Aorta (tissue), 5 donors: ENCODE data around the gene TMOD4. TPM values are rescaled to one million over a fixed set of nuclear protein-coding genes. Genes with fewer than 3 reads are reported as not detected.
A peak's percentile ranks its signal among the peaks of the same experiment; 100 is the strongest.

Experiments
- ATAC-seq: fragments of 200-7000 bp; cut with Tn5 transposase; one replicate; pipeline ENCODE4 v1.9.1; 2022; ENCODE audit warnings: moderate library complexity; ENCODE audit not compliant: low FRiP score
- DNase-seq, 2 donors: peaks; one replicate each; pipeline ENCODE4 v3.0.0-alpha.2; 2020
- H3K27ac ChIP-seq, 2 donors: one replicate each; pipeline ENCODE4 v1.5.1; 2013; ENCODE audit warnings: low read length in 2 of 2, mild to moderate bottlenecking in 2 of 2, moderate library complexity in 2 of 2, control low read depth in 1 of 2, inconsistent platforms in 1 of 2, low read depth in 1 of 2
- H3K27me3 ChIP-seq, 2 donors: one replicate each; pipeline ENCODE4 v1.6.1; 2013; ENCODE audit warnings: control low read depth in 1 of 2, low read length in 1 of 2, mild to moderate bottlenecking in 1 of 2, moderate library complexity in 1 of 2; ENCODE audit not compliant: insufficient read depth in 2 of 2, control insufficient read depth in 1 of 2
- H3K36me3 ChIP-seq, 2 donors: one replicate each; pipeline ENCODE4 v1.6.1; 2013; ENCODE audit warnings: control low read depth in 1 of 2, low read length in 1 of 2, mild to moderate bottlenecking in 1 of 2; ENCODE audit not compliant: insufficient read depth in 2 of 2, control insufficient read depth in 1 of 2
- H3K4me1 ChIP-seq, 2 donors: one replicate each; pipeline ENCODE4 v1.6.1; 2013; ENCODE audit warnings: low read length in 2 of 2, control low read depth in 1 of 2, mild to moderate bottlenecking in 1 of 2, moderate library complexity in 1 of 2; ENCODE audit not compliant: insufficient read depth in 2 of 2, control insufficient read depth in 1 of 2
- H3K4me3 ChIP-seq, 2 donors: one replicate each; pipeline ENCODE4 v1.5.1; 2013; ENCODE audit warnings: low read length in 2 of 2, control low read depth in 1 of 2, mild to moderate bottlenecking in 1 of 2
- H3K9me3 ChIP-seq: one replicate; pipeline ENCODE4 v1.6.1; 2013; ENCODE audit warnings: mild to moderate bottlenecking, low read length; ENCODE audit not compliant: control insufficient read depth
- WGBS, 2 donors: extraction: QIAGEN DNeasy Blood & Tissue Kit; methylation state at CpG; one replicate each; pipeline ENCODE4 v1.1.7; 2013; 5-methylcytosine and 5-hydroxymethylcytosine counted together
- intact Hi-C, 2 donors: fragments of 100-400 bp; cut with DNase I; formaldehyde crosslinking; loops; one replicate each; pipeline versions ENCODE4 v1.14.2 to v1.15.0; 2022
- polyA plus RNA-seq, 2 donors: library from polyadenylated mRNA; stranded (reverse); fragments of 200-250 nt; gene quantifications; one replicate each; pipeline ENCODE4 v1.2.3, GENCODE V29; 2013
- total RNA-seq, 2 donors: library from RNA; stranded (reverse); fragmentation: NEBNext Ultra II Directional; extraction: Animal tissue kit (Norgen Biotek cat#: 25700); gene quantifications; one replicate each; pipeline ENCODE4 v1.2.1, GENCODE V29; 2021
- donor health status: healthy with polysubstance abuse.
- donor health status: Bipolar disorder and iron deficiency.
- donor health status: DM: no; HTN: no; CAD: no.
- donor health status: DM: no; HTN: no; CAD: no.
- donor health status: DM: yes; HTN: yes; CAD: no.

The TMOD4 gene
- total and polyA plus RNA-seq, 4 donors: 0.69 to 0.78 TPM; not detected in 2

DNA sequence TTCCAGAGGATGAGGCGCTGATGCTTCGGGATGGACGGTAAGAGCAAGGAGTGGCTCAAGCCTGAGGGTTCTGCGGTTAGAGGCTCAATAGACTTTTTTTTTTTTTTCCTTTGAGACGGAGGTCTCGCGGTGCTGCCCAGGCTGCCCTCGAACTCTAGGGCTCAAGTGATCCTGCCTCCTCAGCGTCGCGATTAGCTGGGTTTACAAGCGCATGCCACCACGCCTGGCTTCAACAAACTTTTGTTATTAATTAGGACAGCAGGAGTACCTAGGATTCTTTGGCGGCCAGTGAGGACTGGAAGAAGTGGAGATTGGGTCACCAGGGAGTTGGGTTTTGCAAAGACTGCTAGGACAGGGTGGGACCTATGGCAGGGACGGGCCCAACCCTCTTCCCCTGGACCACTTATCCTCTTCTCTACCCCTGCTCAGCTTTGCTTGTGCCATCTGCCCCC is 9.2 kb downstream of the TMOD4 start:
- DNase-seq (peak in 1 of 2 donors; percentile 64), ATAC-seq (no peak)
- H3K9me3 ChIP-seq: no peaks in the 10 kb centered on the region
- peaks cover 0 to 1% of the 10 kb centered on the region in 2 donors for H3K36me3 ChIP-seq
- H3K27ac ChIP-seq: peak overlapping the region in 1 of 2 donors; percentile 39
- H3K4me3 ChIP-seq: peak overlapping the region; percentile 72 to 90
- 1 to 3% methylated on average over 15 of the region's 15 CpGs for WGBS, 2 donors
- no peaks in the 10 kb centered on the region for H3K27me3 ChIP-seq
- intact Hi-C loops: no loop called here
- H3K4me1 ChIP-seq: no peaks in the 10 kb centered on the region

- intact Hi-C loops: no loop called here
- WGBS, 2 donors: 0% methylated on average over 38 of the region's 38 CpGs
- Histone ChIP-seq H3K27me3 (no peaks in the 10 kb centered on the region), H3K36me3 (peaks cover 0 to 1% of the 10 kb centered on the region in 2 donors), H3K9me3 (no peaks in the 10 kb centered on the region), H3K27ac (peak within 1 kb of the TSS; percentile 45 to 78), H3K4me1 (no peaks in the 10 kb centered on the region), H3K4me3 (peak within 1 kb of the TSS; percentile 72 to 90)
- peak; percentile 96 for ATAC-seq
- DNase-seq: peak; percentile 98
Measured at GRCh38 chr1:151165738-151166504, 9.9 kb downstream of the TMOD4 start, which contains the start of the genes LYSMD1 and SCNM1. Gene LYSMD1, minus strand, starts transcription at chr1:151165902. Its CDS starts 644 bp downstream, at chr1:151165258. Gene SCNM1, plus strand, starts transcription at chr1:151166144. Its CDS starts 9 bp downstream, at chr1:151166153.

DNA sequence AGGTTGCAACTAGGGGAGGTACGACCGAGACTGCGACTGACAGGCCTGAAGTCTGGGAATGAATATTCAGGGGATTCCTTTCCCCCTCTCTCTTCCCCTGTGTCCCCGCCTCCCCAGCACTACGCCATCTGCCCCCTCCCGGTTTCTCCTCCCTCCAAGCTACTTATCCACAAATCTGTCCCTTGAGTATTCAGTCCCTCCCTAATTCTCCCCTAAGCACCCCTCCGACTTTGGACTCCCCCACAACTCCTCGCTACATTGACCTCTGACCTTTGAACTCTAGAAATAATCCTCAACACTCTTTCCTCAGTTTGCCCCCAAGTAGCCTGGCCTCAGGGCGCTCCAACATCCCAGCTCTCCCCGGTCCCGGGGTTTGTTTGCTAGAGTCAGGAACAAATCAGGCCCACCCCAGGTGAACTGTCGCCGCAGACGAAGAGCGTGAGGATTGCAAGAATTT is 10.5 kb downstream of the TMOD4 start:
- Histone ChIP-seq H3K27ac (peak overlapping the region; percentile 45 to 78), H3K4me1 (no peaks in the 10 kb centered on the region), H3K36me3 (peaks cover 0 to 1% of the 10 kb centered on the region in 2 donors), H3K27me3 (no peaks in the 10 kb centered on the region), H3K9me3 (no peaks in the 10 kb centered on the region), H3K4me3 (peak overlapping the region; percentile 49 to 60)
- DNase-seq (peak; percentile 71 to 83), ATAC-seq (peak; percentile 82)
- 1 to 3% methylated on average over 15 of the region's 15 CpGs for WGBS, 2 donors
- intact Hi-C loops: no loop called here

DNA sequence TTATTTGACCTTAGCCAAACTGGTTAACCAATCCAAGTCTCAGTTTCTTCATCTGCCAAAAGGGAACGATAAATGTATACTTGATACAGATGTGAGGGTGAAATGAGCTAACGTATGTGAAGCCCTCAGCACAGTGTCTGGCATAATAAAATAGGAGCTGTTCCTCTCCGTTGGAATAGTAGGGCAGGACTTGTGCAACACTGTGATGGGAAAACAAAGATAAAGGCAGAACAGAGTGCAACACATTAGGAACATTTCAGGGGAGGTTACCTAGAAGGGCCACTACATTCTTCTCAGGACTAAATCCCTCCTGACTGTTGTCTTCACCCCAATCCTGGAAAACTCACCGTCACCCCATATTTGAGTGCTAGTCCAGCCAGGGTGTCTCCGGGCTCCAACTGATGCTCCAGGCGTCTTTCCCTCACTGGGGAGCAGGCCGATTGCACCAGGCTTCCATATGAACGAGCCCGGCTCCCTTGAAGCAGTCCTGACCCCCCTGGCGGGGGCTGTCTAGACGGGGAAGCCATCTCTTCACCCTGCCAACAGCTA is 11.0 kb downstream of the TMOD4 start:
- Histone ChIP-seq H3K4me3 (peak overlapping the region; percentile 49 to 60), H3K9me3 (no peaks in the 10 kb centered on the region)

DNA sequence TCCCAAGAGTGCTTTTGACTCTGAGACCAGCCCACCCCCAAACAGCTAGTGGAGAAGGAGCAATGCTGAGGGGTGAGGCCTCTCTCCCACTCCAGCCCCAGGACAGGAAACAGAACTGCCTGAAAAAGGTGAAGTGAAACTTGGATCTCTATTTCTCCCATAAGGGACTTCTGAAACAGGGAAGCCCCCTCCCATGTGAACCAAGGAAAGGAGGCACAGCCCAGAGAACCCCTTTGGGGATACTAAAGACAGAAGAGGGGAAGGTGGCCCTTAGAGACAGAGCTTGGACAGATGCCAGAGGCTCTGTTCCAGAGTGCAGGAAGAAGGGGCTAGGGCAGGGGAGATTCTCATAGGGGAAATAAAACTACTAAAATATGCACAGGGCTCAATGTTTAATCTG is 16.4 kb downstream of the TMOD4 start:
- ATAC-seq (no peak), DNase-seq (peak in 1 of 2 donors; percentile 11)
- no peak overlapping the region for H3K4me3 ChIP-seq
- H3K36me3 ChIP-seq: peaks cover 0 to 1% of the 10 kb centered on the region in 2 donors
- H3K27me3 ChIP-seq: no peaks in the 10 kb centered on the region
- H3K27ac ChIP-seq: no peak overlapping the region
- no peaks in the 10 kb centered on the region for H3K4me1 ChIP-seq
- intact Hi-C loops: loop anchor here in 1 of 2 donors (5.0 kb wide), 1 partner anchor 62 kb away; no protein-coding TSS in a partner anchor
- H3K9me3 ChIP-seq: no peaks in the 10 kb centered on the region

More for the DNA sequence above, 11.0 kb downstream of the TMOD4 start:
- Histone ChIP-seq H3K4me1 (no peaks in the 10 kb centered on the region), H3K27me3 (no peaks in the 10 kb centered on the region), H3K27ac (peak overlapping the region; percentile 30 to 75), H3K36me3 (peaks cover 0 to 1% of the 10 kb centered on the region in 2 donors)
- peak; percentile 54 for ATAC-seq
- DNase-seq: peak in 1 of 2 donors; percentile 55
- intact Hi-C loops: no loop called here
- whole genome bisulfite sequencing, 2 donors: 5 to 7% methylated on average over 11 of the region's 11 CpGs

GRCh38 chr1:151158751-151159251 is 17.0 kb downstream of the TMOD4 start:
- Histone ChIP-seq H3K27me3 (no peaks in the 10 kb centered on the region), H3K4me1 (no peaks in the 10 kb centered on the region), H3K9me3 (no peaks in the 10 kb centered on the region), H3K36me3 (peaks cover 0 to 1% of the 10 kb centered on the region in 2 donors), H3K4me3 (no peak overlapping the region), H3K27ac (no peak overlapping the region)
- 87% methylated on average over 22 of the region's 22 CpGs for WGBS, 2 donors
- ATAC-seq (no peak), DNase-seq (peak in 1 of 2 donors; percentile 70)
- intact Hi-C loops: loop anchor here in 1 of 2 donors (5.0 kb wide), 1 partner anchor 62 kb away; no protein-coding TSS in a partner anchor

DNA sequence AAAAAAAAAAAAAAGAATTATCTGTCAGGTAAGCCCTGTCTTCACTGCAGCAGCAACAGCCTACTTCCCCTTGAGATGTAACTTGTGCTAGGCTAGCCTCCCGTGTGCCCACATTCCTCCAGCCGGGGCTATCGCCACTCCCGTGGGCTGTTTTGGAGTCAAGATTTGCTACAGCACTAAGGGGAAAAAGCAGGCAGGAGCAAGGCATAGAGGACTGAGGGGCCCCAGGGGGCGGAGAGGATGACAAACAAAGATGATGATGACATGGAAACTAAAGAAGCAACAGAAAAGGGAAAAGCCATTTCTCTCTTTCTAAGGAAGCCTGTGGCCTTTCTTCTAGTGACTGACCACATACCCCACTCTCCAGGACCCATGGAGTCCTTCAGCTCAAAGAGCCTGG is 17.5 kb downstream of the TMOD4 start:
- 81 to 82% methylated on average over 5 of the region's 5 CpGs for WGBS, 2 donors
- Histone ChIP-seq H3K4me3 (no peak overlapping the region), H3K9me3 (no peaks in the 10 kb centered on the region), H3K27ac (no peak overlapping the region), H3K27me3 (no peaks in the 10 kb centered on the region), H3K4me1 (no peaks in the 10 kb centered on the region), H3K36me3 (peaks cover 0 to 1% of the 10 kb centered on the region in 2 donors)
- intact Hi-C loops: loop anchor here in 1 of 2 donors (5.0 kb wide), 1 partner anchor 61 kb away; no protein-coding TSS in a partner anchor
- no peak for ATAC-seq
- peak in 1 of 2 donors; percentile 21 for DNase-seq

GRCh38 chr1:151157067-151157531 is 18.7 kb downstream of the TMOD4 start:
- H3K27me3 ChIP-seq: no peaks in the 10 kb centered on the region
- H3K4me3 ChIP-seq: no peak overlapping the region
- H3K4me1 ChIP-seq: no peaks in the 10 kb centered on the region
- no peak overlapping the region for H3K27ac ChIP-seq
- H3K9me3 ChIP-seq: no peaks in the 10 kb centered on the region
- H3K36me3 ChIP-seq: peaks cover 0 to 1% of the 10 kb centered on the region in 2 donors
- ATAC-seq (no peak), DNase-seq (peak; percentile 50 to 58)
- intact Hi-C loops: loop anchor here (2.0 to 5.0 kb wide), 3 partner anchors 58 to 132 kb away; no protein-coding TSS in a partner anchor
- 88 to 89% methylated on average over 6 of the region's 6 CpGs for WGBS, 2 donors
